Measurements from ENCODE around the gene RWDD1. TPM values are rescaled to one million over a fixed set of nuclear protein-coding genes. Genes with fewer than 3 reads are reported as not detected.

The RWDD1 gene
- total and polyA plus RNA-seq, 8 donors: 8.7 to 98.1 (median 47.6) TPM

GRCh38 chr6:116611056-116611455, 39.8 kb downstream of the RWDD1 start:
- Histone ChIP-seq H3K27me3 (no peaks in the 10 kb centered on the region), H3K36me3 (peaks cover 0 to 4% (median 3%) of the 10 kb centered on the region in 4 donors), H3K9me3 (no peaks in the 10 kb centered on the region), H3K4me3 (no peak overlapping the region), H3K4me1 (peaks cover 0 to 8% (median 3%) of the 10 kb centered on the region in 4 donors), H3K27ac (no peak overlapping the region)
- TF ChIP-seq POLR2A (IDR thresholded peaks at IDR 0.05) (no peak), EP300 (IDR thresholded peaks at IDR 0.05) (no peak), POLR2AphosphoS5 (IDR thresholded peaks at IDR 0.05) (no peak), CTCF (IDR thresholded peaks at IDR 0.05) (no peak)
- DNase-seq: no peak
- 63 to 74% (median 65%) methylated on average over 4 of the region's 4 CpGs for WGBS, 5 donors
- intact Hi-C loops (cut with DNase I; ENCODE audit: low total_unique reads): no loop called here

- 0 to 1% (median 0%) methylated on average over 23 to 29 of the region's 29 CpGs for WGBS, 5 donors
- peak within 1 kb of the TSS; percentile 51 to 61 (median 60) for H3K4me3 ChIP-seq
- peak within 1 kb of the TSS in 4 of 5 donors; percentile 0 to 56 (median 38) for H3K27ac ChIP-seq
- no peak for TF ChIP-seq CTCF (IDR thresholded peaks at IDR 0.05)
- peak in 2 of 3 donors; percentile 3 to 42 for TF ChIP-seq POLR2AphosphoS5 (IDR thresholded peaks at IDR 0.05)
- H3K27me3 ChIP-seq: no peaks in the 10 kb centered on the region
- intact Hi-C loops (cut with DNase I; ENCODE audit: low total_unique reads): no loop called here
- peaks cover 6 to 17% (median 11%) of the 10 kb centered on the region in 4 donors for H3K4me1 ChIP-seq
- DNase-seq: peak; percentile 90 to 98
- H3K9me3 ChIP-seq: no peaks in the 10 kb centered on the region
- H3K36me3 ChIP-seq: no peaks in the 10 kb centered on the region
These were observed 44.8 kb downstream of the RWDD1 start, which contains the start of gene RSPH4A for GRCh38 chr6:116615937-116616736. TSS of gene RSPH4A (plus strand) at chr6:116616479. CDS start at chr6:116616624, 145 bp downstream.

GRCh38 chr6:116616737-116617053, 45.4 kb downstream of the RWDD1 start:
- intact Hi-C loops (cut with DNase I; ENCODE audit: low total_unique reads): no loop called here
- no peaks in the 10 kb centered on the region for H3K9me3 ChIP-seq
- H3K4me1 ChIP-seq: peaks cover 6 to 17% (median 11%) of the 10 kb centered on the region in 4 donors
- peak in 1 of 2 donors; percentile 45 for DNase-seq
- H3K4me3 ChIP-seq: peak overlapping the region; percentile 51 to 61 (median 60)
- WGBS, 5 donors: 0 to 2% (median 1%) methylated on average over 15 to 16 of the region's 16 CpGs
- no peaks in the 10 kb centered on the region for H3K27me3 ChIP-seq
- H3K27ac ChIP-seq: no peak overlapping the region
- no peak for TF ChIP-seq POLR2A (IDR thresholded peaks at IDR 0.05)
- no peak for TF ChIP-seq POLR2AphosphoS5 (IDR thresholded peaks at IDR 0.05)
- no peak for TF ChIP-seq CTCF (IDR thresholded peaks at IDR 0.05)
- no peak for TF ChIP-seq EP300 (IDR thresholded peaks at IDR 0.05)
- H3K36me3 ChIP-seq: no peaks in the 10 kb centered on the region

GRCh38 chr6:116624036-116624805, 52.9 kb downstream of the RWDD1 start:
- WGBS, 5 donors: 46 to 61% (median 49%) methylated on average over 3 of the region's 3 CpGs
- Histone ChIP-seq H3K27me3 (no peaks in the 10 kb centered on the region), H3K4me3 (no peak overlapping the region), H3K4me1 (no peaks in the 10 kb centered on the region), H3K36me3 (no peaks in the 10 kb centered on the region), H3K9me3 (no peaks in the 10 kb centered on the region), H3K27ac (no peak overlapping the region)
- TF ChIP-seq CTCF (IDR thresholded peaks at IDR 0.05) (no peak), EP300 (IDR thresholded peaks at IDR 0.05) (no peak)
- no peak for DNase-seq
- intact Hi-C loops (cut with DNase I; ENCODE audit: low total_unique reads): no loop called here

Measured in stomach (tissue), 9 donors.